Measurements from ENCODE around the gene NTN1.

NTN1 gene

GRCh38 chr17:9273428-9274391 is 252.4 kb downstream of the NTN1 start:
- peak; percentile 69 for DNase-seq (ENCODE audit: low read depth)
- no peak for TF ChIP-seq CTCF (IDR thresholded peaks at IDR 0.05; ENCODE audit: low read length, missing control alignments)
- H3K4me3 ChIP-seq (replicated peaks; ENCODE audit: low read depth, low read length) = no peak overlapping the region

DNA sequence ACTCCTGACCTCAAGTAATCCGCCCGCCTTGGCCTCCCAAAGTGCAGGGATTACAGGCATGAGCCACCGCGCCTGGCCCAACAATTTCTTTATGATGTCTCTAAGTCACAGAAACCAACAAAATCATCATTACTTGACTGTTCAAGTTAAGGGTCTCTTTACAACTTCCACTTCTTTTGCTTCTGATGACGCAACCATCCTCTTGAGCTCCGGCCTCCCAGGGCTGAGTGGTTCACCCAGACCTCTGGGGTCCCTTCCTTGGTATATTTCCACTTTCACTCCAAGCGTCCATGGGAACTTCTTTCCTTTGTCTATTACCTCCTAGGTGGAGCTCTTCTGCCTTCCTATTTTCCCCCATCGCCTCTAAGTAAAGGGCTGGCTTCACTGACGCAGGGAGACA is 253.7 kb downstream of the NTN1 start:
- no peak for DNase-seq (ENCODE audit: low read depth)
- no peak for TF ChIP-seq CTCF (IDR thresholded peaks at IDR 0.05; ENCODE audit: low read length, missing control alignments)

DNA sequence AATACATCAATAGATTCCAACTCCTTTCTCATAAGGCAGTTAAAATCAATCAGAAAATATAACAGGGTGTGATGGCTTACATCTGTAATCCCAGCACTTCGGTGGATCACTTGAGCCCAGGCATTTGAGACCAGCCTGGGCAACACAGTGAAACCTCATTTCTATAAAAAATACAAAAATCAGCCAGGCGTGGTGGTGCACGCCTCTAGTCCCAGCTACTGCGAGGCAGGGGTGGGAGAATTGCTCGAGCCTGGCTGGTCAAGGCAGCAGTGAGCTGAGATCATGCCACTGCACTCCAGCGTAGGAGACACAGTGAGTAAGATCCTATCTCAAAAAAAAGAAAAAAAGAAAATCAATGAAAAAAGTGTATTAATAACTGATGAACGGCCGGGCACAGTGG is 258.6 kb downstream of the NTN1 start:
- TF ChIP-seq CTCF (IDR thresholded peaks at IDR 0.05; ENCODE audit: low read length, missing control alignments) = no peak
- no peak for DNase-seq (ENCODE audit: low read depth)
- H3K4me3 ChIP-seq (replicated peaks; ENCODE audit: low read depth, low read length) = no peak overlapping the region

More for the DNA sequence above, 253.7 kb downstream of the NTN1 start:
- no peak overlapping the region for H3K4me3 ChIP-seq (replicated peaks; ENCODE audit: low read depth, low read length)

DNA sequence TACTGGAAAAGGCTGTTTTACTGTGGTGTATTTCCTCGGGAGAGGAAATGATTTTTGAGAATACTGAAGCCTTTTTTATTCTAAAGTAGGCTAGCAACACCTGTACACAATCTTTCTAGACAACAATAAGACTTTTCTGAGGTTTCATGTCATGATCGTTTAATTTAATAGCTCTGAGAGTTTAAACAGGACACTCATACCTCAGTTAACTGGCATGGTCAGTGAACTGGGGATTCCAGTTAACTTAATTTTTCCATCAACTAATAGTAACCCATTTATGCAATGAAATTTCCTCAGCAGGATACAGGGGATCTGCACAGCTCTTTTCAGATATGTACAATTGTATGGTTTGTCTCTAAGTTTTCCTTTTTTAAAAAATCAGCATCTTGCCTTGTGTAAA is 262.6 kb downstream of the NTN1 start:
- TF ChIP-seq CTCF (IDR thresholded peaks at IDR 0.05; ENCODE audit: low read length, missing control alignments) = no peak
- DNase-seq (ENCODE audit: low read depth) = no peak
- no peak overlapping the region for H3K4me3 ChIP-seq (replicated peaks; ENCODE audit: low read depth, low read length)

- no peak for TF ChIP-seq CTCF (IDR thresholded peaks at IDR 0.05; ENCODE audit: low read length, missing control alignments)
- no peak overlapping the region for H3K4me3 ChIP-seq (replicated peaks; ENCODE audit: low read depth, low read length)
- DNase-seq (ENCODE audit: low read depth) = no peak
Measured at GRCh38 chr17:9284884-9285283, 263.6 kb downstream of the NTN1 start.

DNA sequence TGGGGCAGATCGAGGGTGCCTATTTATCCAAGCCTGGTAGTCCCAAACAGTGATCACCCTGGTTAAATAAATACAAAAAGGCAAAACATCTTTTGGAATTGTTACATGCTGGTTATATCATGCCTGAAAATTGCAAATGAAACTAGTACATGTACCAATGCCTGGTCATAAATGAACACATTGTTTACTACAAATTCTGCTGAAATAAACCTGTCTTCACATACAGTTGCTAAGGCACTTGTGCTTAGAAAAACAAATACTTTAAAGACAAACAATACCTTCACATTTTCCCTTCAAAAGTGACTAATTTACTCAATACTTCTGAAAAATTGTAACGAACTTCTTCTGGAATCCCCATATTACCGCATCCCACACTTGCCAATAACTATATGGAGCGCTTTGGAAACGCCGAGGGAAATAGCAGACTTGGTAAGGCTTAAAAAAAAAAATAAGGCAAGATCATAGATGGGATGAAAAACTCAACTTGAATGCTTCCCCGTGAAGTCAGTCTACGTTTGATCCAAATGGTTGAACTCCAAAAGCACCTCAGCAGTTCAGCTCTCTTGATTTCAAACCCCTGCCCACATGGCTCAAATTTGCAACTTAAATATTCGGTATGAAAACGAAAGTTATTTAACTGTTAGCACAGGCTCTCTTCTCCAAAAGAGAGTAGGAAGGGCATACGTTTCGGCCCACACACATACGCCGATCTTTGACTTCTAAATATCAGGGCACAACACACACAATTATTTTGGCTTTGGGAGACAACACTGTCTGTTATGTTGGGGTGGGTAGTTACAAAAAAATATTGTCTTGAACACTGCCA is 264.5 kb downstream of the NTN1 start:
- H3K4me3 ChIP-seq (replicated peaks; ENCODE audit: low read depth, low read length) = no peak overlapping the region
- no peak for TF ChIP-seq CTCF (IDR thresholded peaks at IDR 0.05; ENCODE audit: low read length, missing control alignments)
- no peak for DNase-seq (ENCODE audit: low read depth)

Measured in fibroblast of pulmonary artery (primary cell).